ENCODE data around the gene BRS3.
"Not testable (repeated sequence)": the region's sequence is repeated elsewhere in the genome, so short reads cannot be mapped to it uniquely, and the experiment has no call there.

BRS3 gene

GRCh38 chrX:136487647-136488046 lies at the start of gene BRS3:
Gene BRS3, plus strand, starts transcription at chrX:136487947. Its CDS starts 168 bp downstream, at chrX:136488115.
- no peak for DNase-seq

- DNase-seq = no peak
Observed at GRCh38 chrX:136438192-136438591, 49.6 kb upstream of the BRS3 start.

GRCh38 chrX:136445674-136446073 lies 42.1 kb upstream of the BRS3 start:
- not testable (repeated sequence) for DNase-seq

DNA sequence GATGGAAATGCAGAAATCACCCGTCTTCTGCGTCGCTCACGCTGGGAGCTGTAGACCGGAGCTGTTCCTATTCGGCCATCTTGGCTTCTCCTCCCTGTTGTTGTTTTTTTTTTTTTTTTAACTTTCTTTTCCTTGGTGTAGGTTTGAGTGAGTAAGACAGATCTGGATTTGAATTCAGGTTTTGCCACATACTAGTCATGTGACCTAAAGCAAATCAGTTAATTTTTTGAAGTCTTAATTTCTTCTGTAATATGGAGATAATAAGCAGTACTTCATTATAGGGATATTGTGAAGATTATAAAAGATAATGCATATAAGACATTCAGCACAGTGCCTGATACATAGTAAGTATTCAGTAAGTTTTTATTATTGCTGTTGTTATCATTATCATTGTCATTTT lies 41.5 kb upstream of the BRS3 start:
- DNase-seq = no peak

- DNase-seq = no peak
Observed at GRCh38 chrX:136447308-136447707, 40.4 kb upstream of the BRS3 start.

DNA sequence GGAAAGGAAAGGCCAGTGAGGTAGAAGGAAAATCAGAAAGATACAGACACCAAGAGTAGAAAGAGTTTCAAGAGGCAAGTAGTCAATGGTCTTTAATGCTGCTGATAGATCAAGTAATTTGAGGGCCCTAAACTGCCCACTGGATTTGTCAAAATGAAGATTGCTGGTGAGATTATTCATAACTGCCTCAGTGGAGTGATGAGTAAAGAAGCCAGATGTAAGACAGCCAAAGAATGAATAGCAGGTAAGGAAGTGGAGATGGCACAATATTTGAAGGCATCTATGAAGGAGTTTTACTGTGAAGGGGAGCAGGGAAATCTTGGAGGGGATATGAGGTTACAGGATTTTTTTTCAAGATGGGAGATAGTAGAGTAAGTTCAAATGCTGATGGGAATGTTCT lies 39.8 kb upstream of the BRS3 start:
- DNase-seq = no peak

DNA sequence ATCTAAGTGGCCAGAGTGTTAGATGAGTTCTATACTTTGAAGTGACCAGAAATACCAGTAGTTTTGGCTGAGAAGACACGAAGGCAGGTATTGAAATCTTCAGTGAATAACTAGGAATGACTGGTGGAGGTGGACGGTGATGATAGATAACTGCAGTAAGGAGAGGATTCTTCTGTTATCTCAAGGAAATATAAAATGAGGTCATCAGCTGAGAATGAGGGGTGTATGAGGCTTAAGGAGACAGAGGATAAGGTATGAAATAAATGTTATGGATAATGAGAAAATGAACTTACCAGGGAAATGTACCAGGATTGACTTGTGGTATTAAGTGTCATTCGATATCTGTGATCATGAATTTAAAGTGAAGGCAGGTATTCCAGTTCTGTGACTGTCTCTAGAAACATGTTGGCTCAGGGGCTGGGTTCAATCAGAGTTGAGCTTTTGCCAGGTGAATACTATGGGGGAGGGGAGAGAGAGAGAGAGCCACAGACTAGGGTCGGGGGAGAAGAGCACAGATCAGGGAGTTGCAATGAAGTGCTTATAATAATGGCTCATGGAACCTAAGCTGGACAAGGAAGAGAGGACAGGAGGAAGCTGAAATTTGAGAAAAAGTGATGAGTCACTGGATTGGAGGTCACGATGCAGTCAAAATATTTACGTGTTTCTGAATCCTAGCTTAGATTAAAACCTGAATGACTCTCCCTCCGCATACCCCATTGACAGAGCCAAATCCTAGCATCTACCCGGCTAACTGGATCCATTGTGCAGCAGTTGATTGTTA lies 37.5 kb upstream of the BRS3 start:
- peak; percentile 14 for DNase-seq

GRCh38 chrX:136452614-136453013 lies 35.1 kb upstream of the BRS3 start:
- no peak for DNase-seq

- no peak for DNase-seq
Observed at GRCh38 chrX:136453114-136453513, 34.6 kb upstream of the BRS3 start.

DNA sequence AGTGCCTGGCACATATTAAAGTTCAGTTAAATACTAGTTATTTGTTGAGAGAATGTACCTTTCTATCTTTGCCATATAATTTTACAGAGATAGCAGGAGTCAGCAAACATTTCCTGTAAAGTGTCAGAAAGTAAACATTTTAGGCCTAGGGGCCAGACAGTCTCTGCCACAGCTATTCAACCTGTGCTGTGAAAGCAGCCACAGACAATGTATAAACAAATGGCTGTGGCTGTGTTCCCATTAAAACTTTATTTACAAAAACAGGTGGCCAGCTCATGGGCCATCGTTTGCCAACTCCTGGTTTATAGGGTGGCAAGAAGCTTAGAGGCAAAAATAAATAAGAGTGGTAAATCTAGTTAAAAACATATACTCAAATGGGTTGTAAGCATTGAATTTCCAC lies 34.0 kb upstream of the BRS3 start:
- peak; percentile 38 for DNase-seq

DNA sequence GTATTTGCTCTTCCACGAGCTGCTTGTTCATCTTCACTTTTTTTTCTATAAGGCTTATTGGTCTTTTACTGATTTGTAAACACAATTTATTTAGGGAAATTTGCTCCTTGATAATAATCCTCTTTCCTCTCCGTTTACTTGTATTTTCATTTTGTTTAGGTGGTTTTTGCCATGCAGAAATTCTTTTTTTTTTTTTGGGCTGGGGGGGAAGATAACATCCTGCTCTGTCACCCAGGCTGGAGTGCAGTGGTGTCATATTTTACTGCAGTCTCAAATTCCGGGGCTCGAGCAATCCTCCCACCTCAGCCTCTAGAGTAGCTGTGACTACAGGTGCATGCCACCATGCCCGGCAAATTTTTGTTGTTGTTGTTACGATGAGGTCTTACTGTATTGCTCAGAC lies 31.6 kb upstream of the BRS3 start:
- no peak for DNase-seq

DNA sequence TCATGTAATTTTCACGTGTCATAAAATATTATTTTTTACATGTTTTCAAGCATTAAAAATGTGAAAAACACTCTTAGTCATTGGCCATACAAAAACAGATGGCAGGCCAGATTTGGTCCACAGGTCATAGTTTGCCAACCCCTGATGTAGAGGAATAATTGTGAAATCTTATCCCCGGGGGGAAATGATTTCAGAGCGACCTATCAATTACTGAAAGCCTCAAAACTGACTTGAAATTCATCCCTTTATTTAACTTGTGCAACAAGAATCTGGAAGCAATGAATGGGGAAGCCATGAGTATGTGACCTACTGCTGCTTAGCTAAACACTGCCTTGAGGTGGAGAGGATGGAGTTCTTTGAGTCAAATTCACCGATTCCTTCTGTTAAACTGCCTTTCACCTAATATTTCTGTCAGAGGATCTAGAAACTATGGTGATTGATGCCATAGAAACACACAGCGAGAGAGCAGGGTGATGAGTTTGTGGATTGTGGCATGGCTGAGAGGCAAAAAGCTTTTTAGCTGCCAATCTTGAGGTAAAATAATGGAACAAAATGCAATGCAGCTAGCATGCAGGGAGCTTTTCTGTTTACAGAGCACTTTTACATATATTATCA lies 30.3 kb upstream of the BRS3 start:
- no peak for DNase-seq

GRCh38 chrX:136464589-136464988 lies 23.2 kb upstream of the BRS3 start:
- no peak for DNase-seq

GRCh38 chrX:136467303-136467702 lies 20.4 kb upstream of the BRS3 start:
- no peak for DNase-seq

DNA sequence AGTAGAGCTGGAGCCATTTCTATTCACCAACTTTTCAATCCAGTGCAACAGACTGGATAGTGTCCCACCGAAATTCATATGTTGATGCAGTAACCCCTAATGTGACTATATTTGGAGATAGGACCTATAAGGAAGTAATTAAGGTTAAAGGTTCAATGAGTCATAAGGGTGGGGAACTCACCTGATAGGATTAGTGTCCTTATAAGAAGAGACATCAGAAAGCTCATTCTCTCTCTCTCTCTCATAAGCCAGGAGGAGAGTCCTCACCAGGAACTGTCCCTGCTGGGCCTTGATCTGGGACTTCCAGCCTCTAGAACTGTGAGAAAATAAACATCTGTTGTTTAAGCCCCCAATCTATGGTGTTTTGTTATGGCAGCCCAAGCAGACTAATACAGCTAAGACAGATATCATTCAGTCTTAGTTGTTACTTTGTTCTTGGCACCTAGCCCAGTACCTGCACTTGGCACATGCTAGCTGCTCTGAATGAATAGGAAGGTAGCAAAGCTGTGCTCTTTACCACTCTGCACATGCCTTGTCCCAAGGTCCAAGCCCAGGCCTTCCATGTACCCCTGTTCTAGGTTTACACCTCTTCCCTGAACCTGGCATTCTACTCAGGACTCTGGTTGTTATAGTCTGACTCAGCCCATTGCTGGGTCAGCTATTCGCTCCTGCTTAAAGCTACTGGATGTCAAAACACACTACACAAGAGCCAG lies 19.2 kb upstream of the BRS3 start:
- DNase-seq = peak; percentile 8

DNA sequence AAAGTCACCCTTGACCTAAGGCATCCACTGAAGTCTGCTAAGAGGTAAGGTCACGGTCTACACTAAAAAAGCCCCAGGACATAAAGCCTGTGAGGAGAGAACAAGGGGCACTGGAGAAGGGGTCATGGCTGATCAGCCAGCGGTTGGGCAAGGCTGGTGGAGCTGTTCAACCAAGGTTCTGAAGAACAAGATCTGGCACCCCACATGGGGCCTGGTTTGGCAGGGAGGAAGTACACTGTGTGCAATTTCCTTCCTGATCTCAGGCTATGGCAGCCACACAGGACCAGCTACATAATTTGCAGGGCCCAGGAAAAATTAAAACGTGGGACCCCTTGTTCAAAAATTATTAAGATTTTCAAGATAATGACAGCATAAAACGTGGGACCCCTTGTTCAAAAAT lies 14.1 kb upstream of the BRS3 start:
- no peak for DNase-seq

DNA sequence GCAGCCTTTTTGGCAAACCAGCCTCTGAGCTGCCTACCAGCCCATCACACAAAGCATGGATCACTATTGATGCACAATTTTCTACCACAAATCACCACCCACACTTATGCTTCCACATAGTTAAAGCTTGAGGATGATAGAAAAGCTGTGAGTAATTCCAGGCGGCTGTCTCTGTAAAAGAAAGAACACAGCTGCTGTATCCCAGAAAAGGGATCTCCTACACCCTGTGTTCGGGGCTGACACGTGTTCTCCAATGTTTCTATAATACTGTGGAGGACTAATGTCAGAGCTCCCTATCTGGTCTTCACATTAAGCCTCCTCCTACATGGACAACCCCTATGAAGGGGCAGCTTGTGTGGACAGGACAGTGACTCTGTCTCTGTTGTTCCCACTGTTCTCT lies 12.5 kb upstream of the BRS3 start:
- DNase-seq = no peak

GRCh38 chrX:136476501-136476900 lies 11.2 kb upstream of the BRS3 start:
- no peak for DNase-seq

DNA sequence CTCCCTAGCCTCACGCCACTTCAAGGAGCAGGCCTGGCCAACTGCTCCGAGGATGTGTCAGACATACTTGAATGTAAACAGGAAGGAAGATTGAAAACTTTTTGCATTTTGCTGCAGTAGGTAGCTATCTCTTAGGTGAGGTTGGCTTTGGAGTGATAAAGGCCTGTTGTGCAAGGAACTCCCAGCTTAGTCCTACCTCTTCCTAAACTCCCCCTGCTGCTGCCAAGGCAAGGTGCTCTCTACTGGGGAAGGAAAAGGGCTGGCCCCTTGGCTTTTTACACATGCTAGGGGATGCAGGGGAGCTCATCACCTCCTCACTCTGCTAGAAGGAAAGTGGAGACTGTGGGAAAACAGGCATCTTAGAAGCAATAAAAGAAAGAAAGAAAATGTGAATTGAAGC lies 10.7 kb upstream of the BRS3 start:
- DNase-seq = no peak

GRCh38 chrX:136480383-136480782 lies 7.4 kb upstream of the BRS3 start:
- no peak for DNase-seq

- no peak for DNase-seq
Observed at GRCh38 chrX:136488706-136489105, 959 bp downstream of the BRS3 start.

DNA sequence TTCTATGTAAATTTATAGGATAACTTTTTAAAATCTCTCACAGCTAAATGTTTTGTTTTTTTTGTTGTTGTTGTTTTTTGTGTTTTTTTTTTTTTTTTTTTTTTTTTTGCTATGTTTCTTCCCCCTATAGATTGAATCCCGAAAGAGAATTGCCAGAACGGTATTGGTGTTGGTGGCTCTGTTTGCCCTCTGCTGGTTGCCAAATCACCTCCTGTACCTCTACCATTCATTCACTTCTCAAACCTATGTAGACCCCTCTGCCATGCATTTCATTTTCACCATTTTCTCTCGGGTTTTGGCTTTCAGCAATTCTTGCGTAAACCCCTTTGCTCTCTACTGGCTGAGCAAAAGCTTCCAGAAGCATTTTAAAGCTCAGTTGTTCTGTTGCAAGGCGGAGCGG lies 4.1 kb downstream of the BRS3 start:
- no peak for DNase-seq

- no peak for DNase-seq
Observed at GRCh38 chrX:136493011-136493410, 5.3 kb downstream of the BRS3 start.

DNA sequence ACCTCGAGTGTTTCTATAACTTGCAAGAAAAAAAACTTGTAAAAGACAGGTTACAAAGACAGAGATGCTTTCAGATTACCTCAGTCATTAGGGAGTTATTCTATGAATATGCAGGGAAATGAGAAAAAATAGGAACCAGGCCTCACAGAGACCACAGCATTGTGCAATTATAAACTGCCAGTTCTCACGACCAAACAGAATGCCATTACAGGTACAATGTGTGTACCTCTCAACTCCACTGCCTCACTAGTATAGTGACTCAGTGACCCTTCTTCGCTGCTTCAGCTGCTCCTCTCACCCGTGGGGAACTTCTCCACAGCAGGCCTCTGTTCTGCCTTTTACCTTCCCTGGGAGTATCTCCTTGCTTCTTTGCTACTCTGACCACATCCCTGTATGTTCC lies 7.3 kb downstream of the BRS3 start:
- DNase-seq = no peak

All from NCI-H2029 (cell line).